Measurements from ENCODE around the gene GOSR2.

Gene GOSR2

DNA sequence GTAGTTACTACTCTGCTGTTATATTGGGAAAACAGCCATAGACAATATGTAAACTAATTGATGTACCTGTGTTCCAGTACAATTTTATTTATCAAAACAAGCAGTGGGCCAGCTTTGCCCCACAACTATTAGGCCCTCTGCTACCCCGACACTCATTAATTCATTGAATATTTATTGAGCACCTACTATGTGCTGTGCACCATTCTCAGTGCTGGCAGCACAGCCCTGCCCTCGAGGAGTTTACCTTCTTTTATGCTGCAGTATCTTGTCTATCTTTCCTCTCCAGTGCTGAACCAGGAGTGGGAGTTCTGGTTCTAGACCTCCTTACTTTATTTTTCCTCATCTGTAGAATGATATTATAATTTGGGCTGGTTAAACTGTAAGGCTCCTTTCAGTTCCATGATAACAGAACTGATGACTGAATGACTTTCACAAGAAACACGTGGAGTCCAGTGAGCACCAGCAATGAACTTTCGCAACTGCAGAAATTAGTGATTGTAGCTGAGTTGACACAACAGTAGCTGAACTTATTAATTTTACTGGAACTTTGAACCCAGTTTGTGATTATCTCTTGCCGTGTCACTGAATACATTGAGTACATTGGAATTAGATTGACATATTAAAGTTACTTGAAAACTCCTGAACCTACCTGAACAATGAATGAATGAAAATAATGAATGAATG, 2.4 kb downstream of the GOSR2 start:
- no peak for TF ChIP-seq CTCF (IDR thresholded peaks at IDR 0.05; ENCODE audit: low read depth, low read length, missing control alignments)
- no peak overlapping the region for H3K4me3 ChIP-seq (ENCODE audit: low read depth, low read length)
- no peak for DNase-seq (ENCODE audit: low read depth)

GRCh38 chr17:46928467-46929261, 5.7 kb downstream of the GOSR2 start:
- no peak for TF ChIP-seq CTCF (IDR thresholded peaks at IDR 0.05; ENCODE audit: low read depth, low read length, missing control alignments)
- no peak overlapping the region for H3K4me3 ChIP-seq (ENCODE audit: low read depth, low read length)
- no peak for DNase-seq (ENCODE audit: low read depth)

DNA sequence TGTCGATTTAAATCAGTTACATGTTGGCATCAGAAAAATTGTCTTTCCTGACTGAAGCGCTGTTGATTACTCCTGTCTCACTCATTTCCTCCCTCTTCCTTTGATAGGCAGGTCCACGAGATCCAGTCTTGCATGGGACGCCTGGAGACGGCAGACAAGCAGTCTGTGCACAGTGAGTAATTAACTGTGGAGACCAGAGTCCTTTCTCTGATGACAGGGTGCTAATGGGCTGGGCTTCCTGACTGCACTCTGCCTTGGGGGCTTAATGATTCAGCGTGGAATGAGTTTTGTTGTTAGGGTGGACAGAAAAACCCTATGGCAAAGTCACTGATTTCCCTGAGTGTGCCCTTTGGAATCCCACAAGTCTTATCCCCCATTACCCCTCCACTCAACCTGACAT, 6.5 kb downstream of the GOSR2 start:
- TF ChIP-seq CTCF (IDR thresholded peaks at IDR 0.05; ENCODE audit: low read depth, low read length, missing control alignments): no peak
- no peak overlapping the region for H3K4me3 ChIP-seq (ENCODE audit: low read depth, low read length)
- DNase-seq (ENCODE audit: low read depth): no peak

- DNase-seq (ENCODE audit: low read depth): no peak
- no peak overlapping the region for H3K4me3 ChIP-seq (ENCODE audit: low read depth, low read length)
- no peak for TF ChIP-seq CTCF (IDR thresholded peaks at IDR 0.05; ENCODE audit: low read depth, low read length, missing control alignments)
Measured at GRCh38 chr17:46930051-46930450, 7.1 kb downstream of the GOSR2 start.

GRCh38 chr17:46931596-46931995, 8.6 kb downstream of the GOSR2 start:
- DNase-seq (ENCODE audit: low read depth): no peak
- no peak for TF ChIP-seq CTCF (IDR thresholded peaks at IDR 0.05; ENCODE audit: low read depth, low read length, missing control alignments)

GRCh38 chr17:46935658-46936266, 12.8 kb downstream of the GOSR2 start:
- no peak for TF ChIP-seq CTCF (IDR thresholded peaks at IDR 0.05; ENCODE audit: low read depth, low read length, missing control alignments)
- DNase-seq (ENCODE audit: low read depth): no peak
- no peak overlapping the region for H3K4me3 ChIP-seq (ENCODE audit: low read depth, low read length)

More at GRCh38 chr17:46931596-46931995, 8.6 kb downstream of the GOSR2 start:
- H3K4me3 ChIP-seq (ENCODE audit: low read depth, low read length): no peak overlapping the region
